Measurements from ENCODE around the gene SLC39A9. TPM values are rescaled to one million over a fixed set of nuclear protein-coding genes. Genes with fewer than 3 reads are reported as not detected.

SLC39A9 gene
- total and polyA plus RNA-seq, 10 donors: 11.8 to 55.8 (median 46.2) TPM

GRCh38 chr14:69505338-69506240, 107.1 kb downstream of the SLC39A9 start:
- intact Hi-C loops (cut with DNase I; ENCODE audit: low total_unique reads): no loop called here
- TF ChIP-seq POLR2AphosphoS5 (IDR thresholded peaks at IDR 0.05) (no peak), CTCF (IDR thresholded peaks at IDR 0.05 in 8 of 11, conservative IDR thresholded peaks at IDR 0.05 in 3 of 11) (no peak), POLR2A (IDR thresholded peaks at IDR 0.05) (no peak)
- H3K4me3 ChIP-seq: no peak overlapping the region
- DNase-seq: peak; percentile 44
- peaks cover 0 to 9% (median 0%) of the 10 kb centered on the region in 7 donors for H3K27me3 ChIP-seq (replicated peaks in 1 of 7)
- 75 to 85% (median 83%) methylated on average over 8 of the region's 8 CpGs for WGBS, 5 donors
- no peaks in the 10 kb centered on the region for H3K9me3 ChIP-seq
- H3K4me1 ChIP-seq: no peaks in the 10 kb centered on the region
- H3K36me3 ChIP-seq: no peaks in the 10 kb centered on the region
- no peak overlapping the region for H3K27ac ChIP-seq

DNA sequence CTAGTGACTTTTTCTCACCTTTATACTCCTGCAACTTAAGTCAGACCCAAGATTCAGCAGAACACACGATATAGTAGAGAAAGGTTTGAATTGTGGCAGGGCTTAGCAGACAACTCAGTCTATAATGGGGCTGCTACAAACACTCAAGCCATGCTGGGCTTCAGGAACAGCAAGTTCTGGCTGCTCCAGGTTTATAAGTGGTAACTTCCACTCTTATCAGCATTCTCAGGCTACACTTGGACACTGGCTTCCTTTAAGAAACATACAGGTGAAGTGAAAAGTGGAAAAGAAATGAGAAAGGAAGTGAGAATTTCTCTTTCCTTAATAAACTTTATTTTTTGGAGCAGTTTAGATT, 107.7 kb downstream of the SLC39A9 start:
- Histone ChIP-seq H3K9me3 (no peaks in the 10 kb centered on the region), H3K4me1 (no peaks in the 10 kb centered on the region), H3K36me3 (no peaks in the 10 kb centered on the region), H3K27me3 (replicated peaks in 1 of 7) (peaks cover 0 to 4% (median 0%) of the 10 kb centered on the region in 7 donors), H3K4me3 (no peak overlapping the region), H3K27ac (no peak overlapping the region)
- TF ChIP-seq CTCF (IDR thresholded peaks at IDR 0.05 in 8 of 11, conservative IDR thresholded peaks at IDR 0.05 in 3 of 11) (no peak), POLR2A (IDR thresholded peaks at IDR 0.05) (no peak), POLR2AphosphoS5 (IDR thresholded peaks at IDR 0.05) (no peak)
- WGBS, 5 donors: 47 to 70% (median 67%) methylated on average over 1 of the region's 1 CpG
- DNase-seq: no peak
- intact Hi-C loops (cut with DNase I; ENCODE audit: low total_unique reads): no loop called here

Other genes with a start within 250 kb of the SLC39A9 start
- 10 to 100 TPM; 39.9 to 60.6 (median 48.0) TPM for gene DCAF5, start 245.6 kb upstream of the SLC39A9 start, total RNA-seq
- gene DCAF5, start 245.6 kb upstream of the SLC39A9 start, polyA plus RNA-seq: 10 to 100 TPM; 10.3 to 18.9 (median 13.7) TPM
- gene EXD2, start 207.2 kb upstream of the SLC39A9 start, total RNA-seq: 10 to 100 TPM; 10.8 to 18.5 (median 14.4) TPM
- gene EXD2, start 207.2 kb upstream of the SLC39A9 start, polyA plus RNA-seq: 1 to 10 TPM; 3.7 to 5.1 (median 3.7) TPM
- gene GALNT16, start 138.5 kb upstream of the SLC39A9 start, total RNA-seq: 10 to 100 TPM in 5 of 7 donors, 1 to 10 TPM in 2; 6.7 to 36.4 (median 14.7) TPM
- 1 to 10 TPM; 2.1 to 5.3 (median 2.1) TPM for gene GALNT16, start 138.5 kb upstream of the SLC39A9 start, polyA plus RNA-seq
- 100 to 1,000 TPM in 4 of 7 donors, 10 to 100 TPM in 3; 53.5 to 133 (median 117) TPM for gene ERH, start 393 bp upstream of the SLC39A9 start, total RNA-seq
- gene ERH, start 393 bp upstream of the SLC39A9 start, polyA plus RNA-seq: 100 to 1,000 TPM; 123 to 182 (median 174) TPM
- under 1 TPM in 6 of 7 donors, not detected in 1; 0.07 to 0.46 (median 0.22) TPM for gene PLEKHD1, start 86.0 kb downstream of the SLC39A9 start, total RNA-seq
- under 1 TPM; 0.06 to 0.17 (median 0.09) TPM for gene PLEKHD1, start 86.0 kb downstream of the SLC39A9 start, polyA plus RNA-seq
- gene CCDC177, start 176.2 kb downstream of the SLC39A9 start, total RNA-seq: not detected
- gene CCDC177, start 176.2 kb downstream of the SLC39A9 start, polyA plus RNA-seq: not detected
- 100 to 1,000 TPM in 3 of 7 donors, 10 to 100 TPM in 4; 76.1 to 120 (median 96.1) TPM for gene SUSD6, start 212.9 kb downstream of the SLC39A9 start, total RNA-seq
- 10 to 100 TPM; 10.7 to 20.4 (median 11.3) TPM for gene SUSD6, start 212.9 kb downstream of the SLC39A9 start, polyA plus RNA-seq